ENCODE measurements around the gene SYDE2.

The SYDE2 gene

GRCh38 chr1:85230305-85230977 is 29.6 kb upstream of the SYDE2 start:
- no peak for TF ChIP-seq FOXP2 (optimal IDR thresholded peaks at IDR 0.05; ENCODE audit: borderline replicate concordance, extremely low read depth, extremely low read length, insufficient read depth)
- no peak for TF ChIP-seq TAF1 (IDR thresholded peaks at IDR 0.05; ENCODE audit: borderline replicate concordance, insufficient read depth, low read length)

DNA sequence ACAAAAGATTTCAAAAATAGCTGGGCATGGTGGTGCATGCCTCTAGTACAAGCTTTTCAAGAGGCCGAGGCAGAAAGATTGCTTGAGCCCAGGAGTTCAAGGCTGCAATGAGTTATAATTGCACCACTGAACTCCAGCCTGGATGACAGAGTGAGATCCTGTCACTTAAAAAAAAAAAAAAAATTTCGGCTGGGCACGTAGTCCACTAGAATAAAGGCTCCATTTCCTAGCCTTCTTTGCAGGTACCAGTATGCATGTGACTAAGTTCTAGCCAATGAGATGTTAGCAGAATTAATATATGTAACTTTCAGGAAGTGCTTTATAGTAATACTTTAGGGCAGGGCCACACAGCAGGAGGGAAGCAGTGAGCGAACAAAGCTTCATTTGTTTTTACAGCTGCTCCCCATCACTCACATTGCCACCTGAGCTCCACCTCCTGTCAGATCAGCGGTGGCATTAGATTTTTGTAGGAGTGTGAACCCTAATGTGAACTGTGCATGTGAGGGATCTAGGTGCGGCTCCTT is 28.8 kb upstream of the SYDE2 start:
- TF ChIP-seq POLR2AphosphoS5 (IDR thresholded peaks at IDR 0.05; ENCODE audit: low read depth, low read length) = no peak
- no peak for TF ChIP-seq SIN3A (IDR thresholded peaks at IDR 0.05; ENCODE audit: borderline replicate concordance, insufficient read depth, low read length)
- no peak for TF ChIP-seq FOXP2 (optimal IDR thresholded peaks at IDR 0.05; ENCODE audit: borderline replicate concordance, extremely low read depth, extremely low read length, insufficient read depth)
- TF ChIP-seq TAF1 (IDR thresholded peaks at IDR 0.05; ENCODE audit: borderline replicate concordance, insufficient read depth, low read length) = no peak
- TF ChIP-seq REST (IDR thresholded peaks at IDR 0.05; ENCODE audit: insufficient read depth in 1 of 2, low read depth in 2 of 2, low read length in 2 of 2) = no peak

GRCh38 chr1:85228972-85229371 is 28.2 kb upstream of the SYDE2 start:
- no peak for TF ChIP-seq POLR2AphosphoS5 (IDR thresholded peaks at IDR 0.05; ENCODE audit: low read depth, low read length)
- TF ChIP-seq REST (IDR thresholded peaks at IDR 0.05; ENCODE audit: insufficient read depth in 1 of 2, low read depth in 2 of 2, low read length in 2 of 2) = no peak
- no peak for TF ChIP-seq FOXP2 (optimal IDR thresholded peaks at IDR 0.05; ENCODE audit: borderline replicate concordance, extremely low read depth, extremely low read length, insufficient read depth)
- no peak for TF ChIP-seq TAF1 (IDR thresholded peaks at IDR 0.05; ENCODE audit: borderline replicate concordance, insufficient read depth, low read length)
- no peak for TF ChIP-seq SIN3A (IDR thresholded peaks at IDR 0.05; ENCODE audit: borderline replicate concordance, insufficient read depth, low read length)

- TF ChIP-seq REST (IDR thresholded peaks at IDR 0.05; ENCODE audit: insufficient read depth in 1 of 2, low read depth in 2 of 2, low read length in 2 of 2) = no peak
- TF ChIP-seq POLR2AphosphoS5 (IDR thresholded peaks at IDR 0.05; ENCODE audit: low read depth, low read length) = no peak
- TF ChIP-seq TAF1 (IDR thresholded peaks at IDR 0.05; ENCODE audit: borderline replicate concordance, insufficient read depth, low read length) = no peak
- TF ChIP-seq SIN3A (IDR thresholded peaks at IDR 0.05; ENCODE audit: borderline replicate concordance, insufficient read depth, low read length) = no peak
- no peak for TF ChIP-seq FOXP2 (optimal IDR thresholded peaks at IDR 0.05; ENCODE audit: borderline replicate concordance, extremely low read depth, extremely low read length, insufficient read depth)
Observed at GRCh38 chr1:85225624-85226380, 25.0 kb upstream of the SYDE2 start.

DNA sequence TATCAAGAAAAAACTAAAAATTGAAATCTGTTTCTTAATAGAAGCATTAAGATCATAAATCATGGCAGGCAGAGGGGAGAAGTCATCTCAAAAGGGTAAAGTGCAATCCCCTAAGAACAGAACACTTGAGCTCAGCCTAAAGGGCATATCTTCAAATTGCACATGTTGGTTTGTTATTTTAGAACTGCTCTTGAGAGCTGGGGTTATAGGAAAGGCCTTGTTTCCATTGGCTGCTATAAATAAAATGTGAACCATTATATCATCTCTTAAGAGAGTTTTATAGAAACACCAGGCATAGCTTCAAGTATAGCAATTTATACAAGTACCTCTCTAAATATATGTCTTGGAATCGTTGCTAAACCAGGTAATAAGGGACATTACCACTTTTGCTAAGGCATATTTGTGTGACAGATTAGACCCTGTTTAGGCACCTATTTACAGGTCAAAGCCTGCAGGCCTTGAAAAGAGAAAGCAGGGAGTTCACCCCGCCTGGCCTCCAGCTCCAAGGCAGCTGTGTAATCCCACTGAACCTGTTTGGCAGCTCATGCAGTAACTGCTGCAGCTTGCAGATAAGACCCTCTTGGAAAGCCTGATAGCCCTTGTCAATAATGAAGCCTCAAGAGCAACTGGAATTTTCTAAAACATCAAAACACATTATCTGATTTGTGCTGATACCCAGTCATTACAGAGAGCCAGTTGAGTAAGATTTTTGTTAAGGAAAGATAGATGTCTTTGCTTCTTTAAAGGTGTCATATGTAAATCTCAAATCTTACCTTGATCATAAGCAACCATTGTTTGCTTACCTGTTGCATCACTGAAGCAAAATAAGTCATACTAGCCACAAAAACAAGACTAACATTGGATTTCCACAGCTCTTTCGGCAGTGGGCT is 24.2 kb upstream of the SYDE2 start:
- no peak for TF ChIP-seq SIN3A (IDR thresholded peaks at IDR 0.05; ENCODE audit: borderline replicate concordance, insufficient read depth, low read length)
- no peak for TF ChIP-seq POLR2AphosphoS5 (IDR thresholded peaks at IDR 0.05; ENCODE audit: low read depth, low read length)
- TF ChIP-seq FOXP2 (optimal IDR thresholded peaks at IDR 0.05; ENCODE audit: borderline replicate concordance, extremely low read depth, extremely low read length, insufficient read depth) = no peak
- TF ChIP-seq TAF1 (IDR thresholded peaks at IDR 0.05; ENCODE audit: borderline replicate concordance, insufficient read depth, low read length) = no peak
- no peak for TF ChIP-seq REST (IDR thresholded peaks at IDR 0.05; ENCODE audit: insufficient read depth in 1 of 2, low read depth in 2 of 2, low read length in 2 of 2)
